SK-N-SH (cell line): ENCODE data around the gene KRT2. TPM values are rescaled to one million over a fixed set of nuclear protein-coding genes. Genes with fewer than 3 reads are reported as not detected.

Experiments used
- CTCF ChIA-PET: fragments of 300-600, 350-600 bp; formaldehyde crosslinking; extraction: SDS; loops from one replicate; lab custom pipeline; 2021; lab: Yijun Ruan, JAX
- POLR2A ChIA-PET: fragments of 350-600 bp; sonication (Branson Sonifier 250); formaldehyde crosslinking; extraction: SDS; loops from one replicate; lab custom pipeline; 2020; ENCODE audit warnings: antibody characterized with exemption, inconsistent platforms; lab: Yijun Ruan, JAX
- DNase-seq: peaks from one replicate; pipeline ENCODE4 v3.0.0; 2012
- H2AFZ ChIP-seq: fragments of 200-600 bp; sonication (generic); 2 replicates; pipeline ENCODE4 v1.8.1; 2016; ENCODE audit warnings: antibody characterized with exemption, mild to moderate bottlenecking, low read depth
- H3F3A ChIP-seq: fragments of 200-600 bp; sonication (generic); replicated peaks from 2 replicates; pipeline ENCODE3; 2016; ENCODE audit warnings: antibody characterized with exemption, mild to moderate bottlenecking; ENCODE audit not compliant: insufficient read depth
- H3K27ac ChIP-seq, 2 experiments: fragments of 200-500 bp in 1 of 2; fragments of 200-600 bp in 1 of 2; sonication (Bioruptor generic) in 1 of 2; sonication (generic), shearing (Covaris generic) in 1 of 2; 2 replicates each; pipeline versions ENCODE4 v1.5.1 to v1.6.1; 2014 to 2016; ENCODE audit warnings: low read depth in 2 of 2, inconsistent platforms in 1 of 2, low read length in 1 of 2, mild to moderate bottlenecking in 1 of 2, mixed read lengths in 1 of 2
- H3K27me3 ChIP-seq: fragments of 200-600 bp; sonication (generic), shearing (Covaris generic); 2 replicates; pipeline ENCODE4 v1.6.1; 2016; ENCODE audit warnings: mixed run types; ENCODE audit not compliant: insufficient read depth
- H3K36me3 ChIP-seq, 2 experiments: fragments of 200-500 bp in 1 of 2; fragments of 200-600 bp in 1 of 2; sonication (Bioruptor generic) in 1 of 2; sonication (generic) in 1 of 2; replicated peaks in 1 of 2; 2 replicates each; pipeline versions ENCODE3 to v1.5.1; 2014 to 2016; ENCODE audit warnings: low read length in 1 of 2, mild to moderate bottlenecking in 1 of 2; ENCODE audit not compliant: insufficient read depth in 2 of 2, control insufficient read depth in 1 of 2
- H3K4me1 ChIP-seq, 2 experiments: fragments of 200-500 bp in 1 of 2; fragments of 200-600 bp in 1 of 2; sonication (Bioruptor generic) in 1 of 2; sonication (generic), shearing (Covaris generic) in 1 of 2; 2 replicates each; pipeline versions ENCODE4 v1.5.1 to v1.6.1; 2014 to 2016; ENCODE audit warnings: low read depth in 1 of 2, low read length in 1 of 2, mixed run types in 1 of 2; ENCODE audit not compliant: insufficient read depth in 2 of 2, control insufficient read depth in 1 of 2
- H3K4me2 ChIP-seq: fragments of 200-600 bp; sonication (generic), shearing (Covaris generic); 2 replicates; pipeline ENCODE4 v1.6.1; 2017; ENCODE audit warnings: mixed run types
- H3K4me3 ChIP-seq, 2 experiments: fragments of 200-500 bp in 1 of 2; fragments of 200-600 bp in 1 of 2; sonication (Bioruptor generic) in 1 of 2; sonication (generic), shearing (Covaris generic) in 1 of 2; 2 replicates each; pipeline versions ENCODE4 v1.5.1 to v1.8.1; 2014 to 2016; ENCODE audit warnings: low read depth in 2 of 2, inconsistent platforms in 1 of 2, low read length in 1 of 2, mild to moderate bottlenecking in 1 of 2, mixed read lengths in 1 of 2, moderate library complexity in 1 of 2
- H3K79me2 ChIP-seq: fragments of 200-600 bp; sonication (generic); 2 replicates; pipeline ENCODE4 v1.8.1; 2017; ENCODE audit warnings: mild to moderate bottlenecking; ENCODE audit not compliant: insufficient read depth
- H3K9ac ChIP-seq: fragments of 200-600 bp; sonication (generic); 2 replicates; pipeline ENCODE4 v1.6.1; 2017; ENCODE audit warnings: mixed run types
- H3K9me2 ChIP-seq: fragments of 200-600 bp; sonication (generic); 2 replicates; pipeline ENCODE4 v1.6.1; 2017; ENCODE audit warnings: mixed run types
- H3K9me3 ChIP-seq: fragments of 200-600 bp; sonication (generic); 2 replicates; pipeline ENCODE4 v1.6.1; 2017; ENCODE audit warnings: mixed run types, mild to moderate bottlenecking, moderate library complexity
- H4K20me1 ChIP-seq: fragments of 200-600 bp; sonication (generic); 2 replicates; pipeline ENCODE4 v1.6.1; 2017; ENCODE audit warnings: mild to moderate bottlenecking, mixed run types; ENCODE audit not compliant: insufficient read depth
- EP300 ChIP-seq, 2 experiments: IDR thresholded peaks; 2 replicates each; pipeline versions ENCODE4 v1.4.0 to v1.6.1; 2012; ENCODE audit warnings: borderline replicate concordance in 1 of 2, low read depth in 1 of 2, low read length in 1 of 2
- EZH2phosphoT487 ChIP-seq: fragments of 200-600 bp; sonication (generic); IDR thresholded peaks from 2 replicates; pipeline ENCODE4 v1.6.1; 2017; ENCODE audit warnings: low read depth, mixed run types, mild to moderate bottlenecking, antibody characterized with exemption, moderate library complexity, borderline replicate concordance
- FOSL2 ChIP-seq: IDR thresholded peaks from 2 replicates; pipeline ENCODE4 v1.4.0; 2012; ENCODE audit warnings: low read depth, mild to moderate bottlenecking, moderate library complexity, borderline replicate concordance
- FOXJ3 ChIP-seq: sonication (generic); formaldehyde crosslinking; IDR thresholded peaks from 2 replicates; pipeline ENCODE4 v1.5.1; 2020; ENCODE audit warnings: mild to moderate bottlenecking, missing genetic modification reagents
- GABPA ChIP-seq: IDR thresholded peaks from 2 replicates; pipeline ENCODE4 v1.4.0; 2012; ENCODE audit warnings: low read depth, mild to moderate bottlenecking
- JUND ChIP-seq: IDR thresholded peaks from 2 replicates; pipeline ENCODE4 v1.4.0; 2012
- MAX ChIP-seq: IDR thresholded peaks from 2 replicates; pipeline ENCODE4 v1.4.0; 2012; ENCODE audit warnings: low read depth
- MEF2A ChIP-seq: IDR thresholded peaks from 2 replicates; pipeline ENCODE4 v1.4.0; 2012; ENCODE audit warnings: low read depth, borderline replicate concordance
- NFIC ChIP-seq: IDR thresholded peaks from 2 replicates; pipeline ENCODE4 v1.4.0; 2012; ENCODE audit warnings: borderline replicate concordance
- RCOR1 ChIP-seq: fragments of 150-350 bp; IDR thresholded peaks from 2 replicates; pipeline ENCODE4 v1.6.1; 2017; ENCODE audit warnings: antibody characterized with exemption, low read length
- REST ChIP-seq: IDR thresholded peaks from 2 replicates; pipeline ENCODE4 v1.6.1; 2012; ENCODE audit warnings: mild to moderate bottlenecking, low read depth, low read length, moderate library complexity
- RFX5 ChIP-seq: IDR thresholded peaks from 2 replicates; pipeline ENCODE4 v1.6.1; 2012; ENCODE audit warnings: mild to moderate bottlenecking, improper control_type of control experiment, low read length
- SMC3 ChIP-seq: IDR thresholded peaks from 2 replicates; pipeline ENCODE4 v1.6.1; 2012; ENCODE audit warnings: low read depth, low read length, improper control_type of control experiment
- TAF1 ChIP-seq: IDR thresholded peaks from 2 replicates; pipeline ENCODE4 v1.6.1; 2012; ENCODE audit warnings: low read depth, mild to moderate bottlenecking, low read length, moderate library complexity, borderline replicate concordance
- ZBTB33 ChIP-seq: IDR thresholded peaks from 2 replicates; pipeline ENCODE4 v1.4.0; 2012; ENCODE audit warnings: low read depth, borderline replicate concordance
- WGBS: methylation state at CpG from one replicate; pipeline ENCODE4 v1.1.6; 2017; ENCODE audit warnings: low lambda C conversion rate; 5-methylcytosine and 5-hydroxymethylcytosine counted together
- polyA plus RNA-seq, 3 experiments: library from polyadenylated mRNA; depleted of rRNA; stranded (reverse); fragments of >200 nt; gene quantifications; 2 replicates each; pipeline ENCODE4 v1.2.3, GENCODE V29; 2012

The KRT2 gene
- polyA plus RNA-seq, 1 of the 3 experiments (the other 2 are of a cell fraction), result not detected

GRCh38 chr12:52606096-52606495 lies 45.9 kb downstream of the KRT2 start (continued):
- no peak for TF ChIP-seq REST

GRCh38 chr12:52605542-52605941 lies 46.5 kb downstream of the KRT2 start:
- TF ChIP-seq TAF1, result no peak
- TF ChIP-seq RCOR1, result no peak
- TF ChIP-seq EZH2phosphoT487, result no peak
- no peak for TF ChIP-seq SMC3
- TF ChIP-seq FOSL2, result no peak
- no peak for TF ChIP-seq EP300 (IDR thresholded peaks at IDR 0.05; ENCODE audit: borderline replicate concordance in 1 of 2, low read depth in 1 of 2, low read length in 1 of 2)
- no peak for TF ChIP-seq GABPA
- TF ChIP-seq, all 33 proteins: peak for 0
- no peak overlapping the region for H3K9ac ChIP-seq
- peaks cover 30% of the 10 kb centered on the region for H3K27me3 ChIP-seq
- H3K4me3 ChIP-seq, result no peak overlapping the region
- no peaks in the 10 kb centered on the region for H3K9me2 ChIP-seq
- DNase-seq, result no peak
- H2AFZ ChIP-seq, result no peak overlapping the region
- no peaks in the 10 kb centered on the region for H3K36me3 ChIP-seq
- no peak overlapping the region for H3K4me2 ChIP-seq
- H3F3A ChIP-seq, result no peaks in the 10 kb centered on the region
- CTCF ChIA-PET, result interaction anchor here (0.6 to 1.2 kb wide), 5 partner anchors 8 to 279 kb away, joined by 3 to 4 read pairs (median 3); no protein-coding TSS in a partner anchor
- no peaks in the 10 kb centered on the region for H3K9me3 ChIP-seq
- no peaks in the 10 kb centered on the region for H4K20me1 ChIP-seq
- H3K27ac ChIP-seq, result no peak overlapping the region
- no peaks in the 10 kb centered on the region for H3K79me2 ChIP-seq
- POLR2A ChIA-PET, result no interaction called here
- H3K4me1 ChIP-seq, result no peaks in the 10 kb centered on the region
- whole genome bisulfite sequencing, result 27% methylated on average over 1 of the region's 1 CpG

GRCh38 chr12:52604859-52605258 lies 47.2 kb downstream of the KRT2 start:
- POLR2A ChIA-PET, result no interaction called here
- Histone ChIP-seq H3K36me3 (no peaks in the 10 kb centered on the region), H3K79me2 (no peaks in the 10 kb centered on the region), H3K4me3 (no peak overlapping the region), H2AFZ (no peak overlapping the region), H3K4me1 (no peaks in the 10 kb centered on the region), H3K27ac (no peak overlapping the region), H3K27me3 (peaks cover 35% of the 10 kb centered on the region), H3F3A (no peaks in the 10 kb centered on the region), H3K9me3 (no peaks in the 10 kb centered on the region), H3K9me2 (no peaks in the 10 kb centered on the region), H3K4me2 (no peak overlapping the region), H4K20me1 (no peaks in the 10 kb centered on the region), H3K9ac (no peak overlapping the region)
- CTCF ChIA-PET, result no interaction called here
- no peak for DNase-seq
- TF ChIP-seq REST, result no peak
- TF ChIP-seq EP300 (IDR thresholded peaks at IDR 0.05; ENCODE audit: borderline replicate concordance in 1 of 2, low read depth in 1 of 2, low read length in 1 of 2), result no peak
- TF ChIP-seq NFIC, result no peak
- no peak for TF ChIP-seq EZH2phosphoT487
- TF ChIP-seq MEF2A, result no peak
- no peak for TF ChIP-seq ZBTB33
- TF ChIP-seq JUND, result no peak
- no peak for TF ChIP-seq RFX5
- no peak for TF ChIP-seq MAX
- no peak for TF ChIP-seq FOSL2
- TF ChIP-seq TAF1, result no peak
- no peak for TF ChIP-seq FOXJ3
